ENCODE results near the gene SPAG4.

SPAG4 gene

DNA sequence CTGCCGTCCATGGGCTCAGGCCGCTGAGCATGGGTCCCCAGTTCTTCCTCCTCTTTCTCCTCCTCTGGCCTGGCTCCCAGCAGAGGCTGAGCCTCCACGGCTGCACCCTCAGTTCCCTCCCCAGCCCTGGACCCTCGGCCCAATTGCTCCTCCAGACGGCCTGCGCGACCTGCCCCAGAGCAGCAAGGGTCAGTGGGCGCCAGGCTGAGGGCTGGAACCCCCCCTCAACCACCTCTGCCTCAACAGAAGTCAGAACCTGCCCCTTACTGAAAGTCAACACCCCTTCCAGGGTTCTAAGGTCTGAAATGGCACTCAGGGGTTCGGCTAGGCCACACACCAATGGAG lies 15.9 kb upstream of the SPAG4 start:
- Histone ChIP-seq H3K9me3 (ENCODE audit: control insufficient read depth, insufficient read depth, low read depth, low read length) (no peaks in the 10 kb centered on the region), H3K9ac (ENCODE audit: low read length) (no peak overlapping the region), H3K4me3 (ENCODE audit: low read depth, low read length) (no peak overlapping the region), H3K27ac (ENCODE audit: low read depth, low read length) (no peak overlapping the region), H3K36me3 (ENCODE audit: control insufficient read depth, insufficient read depth, low read length) (no peaks in the 10 kb centered on the region), H3K27me3 (ENCODE audit: control insufficient read depth, insufficient read depth, low read length) (peaks cover 56% of the 10 kb centered on the region), H3K4me1 (ENCODE audit: control insufficient read depth, insufficient read depth, low read length) (peaks cover 7% of the 10 kb centered on the region)

GRCh38 chr20:35600176-35600992 lies 15.2 kb upstream of the SPAG4 start:
- Histone ChIP-seq H3K9ac (ENCODE audit: low read length) (no peak overlapping the region), H3K27me3 (ENCODE audit: control insufficient read depth, insufficient read depth, low read length) (peaks cover 56% of the 10 kb centered on the region)

GRCh38 chr20:35600993-35601973 lies 14.3 kb upstream of the SPAG4 start:
- Histone ChIP-seq H3K9ac (ENCODE audit: low read length) (peak overlapping the region; percentile 30), H3K27me3 (ENCODE audit: control insufficient read depth, insufficient read depth, low read length) (peaks cover 56% of the 10 kb centered on the region), H3K4me3 (ENCODE audit: low read depth, low read length) (peak overlapping the region; percentile 71), H3K36me3 (ENCODE audit: control insufficient read depth, insufficient read depth, low read length) (no peaks in the 10 kb centered on the region), H3K4me1 (ENCODE audit: control insufficient read depth, insufficient read depth, low read length) (peaks cover 7% of the 10 kb centered on the region), H3K9me3 (ENCODE audit: control insufficient read depth, insufficient read depth, low read depth, low read length) (no peaks in the 10 kb centered on the region), H3K27ac (ENCODE audit: low read depth, low read length) (no peak overlapping the region)

More at GRCh38 chr20:35600176-35600992, 15.2 kb upstream of the SPAG4 start:
- H3K4me3 ChIP-seq (ENCODE audit: low read depth, low read length), result peak overlapping the region; percentile 71
- no peaks in the 10 kb centered on the region for H3K9me3 ChIP-seq (ENCODE audit: control insufficient read depth, insufficient read depth, low read depth, low read length)
- no peaks in the 10 kb centered on the region for H3K36me3 ChIP-seq (ENCODE audit: control insufficient read depth, insufficient read depth, low read length)
- no peak overlapping the region for H3K27ac ChIP-seq (ENCODE audit: low read depth, low read length)
- H3K4me1 ChIP-seq (ENCODE audit: control insufficient read depth, insufficient read depth, low read length), result peaks cover 7% of the 10 kb centered on the region

DNA sequence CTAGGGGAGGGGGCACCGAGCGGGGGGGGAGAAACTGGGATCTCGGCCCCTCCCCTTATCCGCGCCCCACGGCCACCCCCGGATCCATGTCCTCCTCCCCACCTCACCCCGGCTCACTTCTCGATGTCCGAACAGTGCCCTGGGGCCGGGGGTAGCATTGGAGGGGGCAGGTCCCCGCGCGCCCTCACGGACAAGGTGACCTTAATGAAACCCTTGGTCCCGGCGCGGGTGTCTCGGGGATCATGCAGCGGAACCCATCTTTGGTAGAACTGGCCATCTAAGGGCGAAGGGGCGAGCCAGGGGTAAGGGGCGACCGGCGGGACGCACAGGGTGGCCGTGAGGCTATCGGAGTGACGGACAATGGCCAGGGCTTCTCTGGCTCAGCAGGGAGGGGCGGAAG lies 13.6 kb upstream of the SPAG4 start:
- peak overlapping the region; percentile 71; the same call in 1 of the 2 replicates for H3K4me3 ChIP-seq (ENCODE audit: low read depth, low read length)
- peaks cover 7% of the 10 kb centered on the region for H3K4me1 ChIP-seq (ENCODE audit: control insufficient read depth, insufficient read depth, low read length)
- H3K36me3 ChIP-seq (ENCODE audit: control insufficient read depth, insufficient read depth, low read length), result no peaks in the 10 kb centered on the region
- no peak overlapping the region for H3K27ac ChIP-seq (ENCODE audit: low read depth, low read length)
- H3K9me3 ChIP-seq (ENCODE audit: control insufficient read depth, insufficient read depth, low read depth, low read length), result no peaks in the 10 kb centered on the region
- H3K9ac ChIP-seq (ENCODE audit: low read length), result no peak overlapping the region
- H3K27me3 ChIP-seq (ENCODE audit: control insufficient read depth, insufficient read depth, low read length), result peaks cover 56% of the 10 kb centered on the region

DNA sequence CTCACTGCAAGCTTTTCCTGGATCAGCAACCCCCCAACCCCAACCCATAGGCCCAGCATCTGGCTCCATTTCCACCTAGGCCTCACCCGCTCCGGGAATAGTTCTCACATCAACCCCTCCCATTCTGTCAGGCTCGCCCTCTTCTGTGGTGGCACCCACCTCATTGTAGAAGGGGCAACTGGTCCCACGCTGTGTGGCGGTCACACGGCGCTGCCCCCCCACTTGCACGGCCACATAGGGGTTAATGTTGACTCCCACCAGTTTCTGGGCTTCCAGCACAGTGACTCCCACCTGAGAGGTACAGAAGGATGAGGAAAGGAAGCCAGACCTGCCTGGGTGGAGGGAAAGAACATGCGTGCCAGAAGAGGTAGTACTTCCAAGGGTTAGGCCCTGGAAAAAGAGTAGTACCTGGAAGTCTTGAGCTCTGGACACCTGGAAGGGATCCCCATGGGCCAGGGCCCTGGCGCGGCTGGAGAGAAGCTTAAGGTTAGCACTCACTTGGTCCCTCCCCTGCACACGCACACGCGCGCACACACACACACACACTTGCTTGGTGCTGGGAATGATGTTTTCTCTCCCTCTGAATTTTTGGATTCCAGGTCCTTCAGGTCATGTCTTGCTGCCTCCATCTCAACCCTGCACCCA lies 12.7 kb upstream of the SPAG4 start:
- Histone ChIP-seq H3K9ac (ENCODE audit: low read length) (no peak overlapping the region), H3K4me3 (ENCODE audit: low read depth, low read length) (no peak overlapping the region), H3K27ac (ENCODE audit: low read depth, low read length) (no peak overlapping the region), H3K4me1 (ENCODE audit: control insufficient read depth, insufficient read depth, low read length) (peaks cover 7% of the 10 kb centered on the region), H3K27me3 (ENCODE audit: control insufficient read depth, insufficient read depth, low read length) (peaks cover 52% of the 10 kb centered on the region), H3K36me3 (ENCODE audit: control insufficient read depth, insufficient read depth, low read length) (no peaks in the 10 kb centered on the region), H3K9me3 (ENCODE audit: control insufficient read depth, insufficient read depth, low read depth, low read length) (no peaks in the 10 kb centered on the region)

DNA sequence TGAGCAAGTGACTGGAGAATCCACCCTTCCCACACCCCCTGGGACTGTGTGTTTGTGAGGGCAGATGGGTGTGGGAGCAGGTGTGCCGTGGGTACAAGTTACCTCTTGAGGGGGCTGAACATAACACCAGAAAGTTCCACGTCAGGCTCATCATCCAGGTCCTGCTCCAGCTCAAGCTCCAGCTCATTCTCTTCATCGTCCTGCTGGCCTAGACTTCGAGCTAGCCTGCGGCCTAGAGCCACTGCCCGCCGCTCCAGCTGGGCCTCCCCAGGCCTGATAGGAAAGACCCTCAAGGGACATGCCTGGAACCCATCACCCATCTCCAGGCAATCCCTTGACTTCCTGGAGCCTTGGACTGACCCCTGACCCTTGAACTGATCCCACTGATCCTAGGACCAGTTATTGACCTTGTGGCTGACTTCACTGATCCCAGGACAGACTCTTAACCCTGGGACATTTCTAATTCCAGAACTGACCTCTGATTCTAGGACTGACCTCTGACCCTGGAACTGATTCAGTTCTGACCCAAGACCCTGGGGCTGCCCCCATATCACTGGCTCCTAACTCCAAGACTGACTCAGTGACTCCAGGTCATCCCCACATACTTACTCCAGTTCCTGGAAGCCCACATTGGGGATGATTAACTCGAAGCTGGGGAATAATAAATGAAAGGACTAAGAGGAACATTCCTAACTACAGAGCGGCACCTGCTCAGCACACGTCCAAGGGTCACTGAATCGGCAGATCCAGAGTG lies 11.8 kb upstream of the SPAG4 start:
- H3K4me3 ChIP-seq (ENCODE audit: low read depth, low read length), result no peak overlapping the region
- H3K4me1 ChIP-seq (ENCODE audit: control insufficient read depth, insufficient read depth, low read length), result peaks cover 7% of the 10 kb centered on the region

DNA sequence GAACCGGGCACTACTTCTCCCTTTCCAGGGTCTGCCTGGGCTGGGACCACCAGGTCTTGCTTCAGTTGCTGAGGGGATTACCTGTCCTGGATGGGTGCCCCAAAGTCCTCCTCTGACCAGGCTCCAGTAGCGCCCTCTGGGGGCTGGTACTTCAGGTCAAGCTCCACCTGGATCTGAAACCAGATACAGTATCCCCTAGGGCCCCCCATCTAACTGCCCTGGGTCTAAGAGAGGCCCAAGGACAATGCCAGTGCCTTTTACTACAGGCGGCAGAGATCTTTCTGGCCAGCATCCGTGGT lies 11.2 kb upstream of the SPAG4 start:
- Histone ChIP-seq H3K9ac (ENCODE audit: low read length) (no peak overlapping the region), H3K36me3 (ENCODE audit: control insufficient read depth, insufficient read depth, low read length) (no peaks in the 10 kb centered on the region), H3K9me3 (ENCODE audit: control insufficient read depth, insufficient read depth, low read depth, low read length) (no peaks in the 10 kb centered on the region), H3K27ac (ENCODE audit: low read depth, low read length) (no peak overlapping the region), H3K4me3 (ENCODE audit: low read depth, low read length) (no peak overlapping the region), H3K4me1 (ENCODE audit: control insufficient read depth, insufficient read depth, low read length) (peaks cover 7% of the 10 kb centered on the region), H3K27me3 (ENCODE audit: control insufficient read depth, insufficient read depth, low read length) (peaks cover 45% of the 10 kb centered on the region)

More for the DNA sequence above, 11.8 kb upstream of the SPAG4 start:
- H3K36me3 ChIP-seq (ENCODE audit: control insufficient read depth, insufficient read depth, low read length), result no peaks in the 10 kb centered on the region
- H3K9me3 ChIP-seq (ENCODE audit: control insufficient read depth, insufficient read depth, low read depth, low read length), result no peaks in the 10 kb centered on the region
- peaks cover 49% of the 10 kb centered on the region for H3K27me3 ChIP-seq (ENCODE audit: control insufficient read depth, insufficient read depth, low read length)
- no peak overlapping the region for H3K27ac ChIP-seq (ENCODE audit: low read depth, low read length)
- H3K9ac ChIP-seq (ENCODE audit: low read length), result no peak overlapping the region

- Histone ChIP-seq H3K27ac (ENCODE audit: low read depth, low read length) (no peak overlapping the region), H3K36me3 (ENCODE audit: control insufficient read depth, insufficient read depth, low read length) (no peaks in the 10 kb centered on the region), H3K4me1 (ENCODE audit: control insufficient read depth, insufficient read depth, low read length) (peaks cover 3% of the 10 kb centered on the region), H3K4me3 (ENCODE audit: low read depth, low read length) (no peak overlapping the region), H3K9ac (ENCODE audit: low read length) (no peak overlapping the region), H3K9me3 (ENCODE audit: control insufficient read depth, insufficient read depth, low read depth, low read length) (no peaks in the 10 kb centered on the region), H3K27me3 (ENCODE audit: control insufficient read depth, insufficient read depth, low read length) (peaks cover 28% of the 10 kb centered on the region)
Observed at GRCh38 chr20:35606127-35606526, 9.5 kb upstream of the SPAG4 start.

DNA sequence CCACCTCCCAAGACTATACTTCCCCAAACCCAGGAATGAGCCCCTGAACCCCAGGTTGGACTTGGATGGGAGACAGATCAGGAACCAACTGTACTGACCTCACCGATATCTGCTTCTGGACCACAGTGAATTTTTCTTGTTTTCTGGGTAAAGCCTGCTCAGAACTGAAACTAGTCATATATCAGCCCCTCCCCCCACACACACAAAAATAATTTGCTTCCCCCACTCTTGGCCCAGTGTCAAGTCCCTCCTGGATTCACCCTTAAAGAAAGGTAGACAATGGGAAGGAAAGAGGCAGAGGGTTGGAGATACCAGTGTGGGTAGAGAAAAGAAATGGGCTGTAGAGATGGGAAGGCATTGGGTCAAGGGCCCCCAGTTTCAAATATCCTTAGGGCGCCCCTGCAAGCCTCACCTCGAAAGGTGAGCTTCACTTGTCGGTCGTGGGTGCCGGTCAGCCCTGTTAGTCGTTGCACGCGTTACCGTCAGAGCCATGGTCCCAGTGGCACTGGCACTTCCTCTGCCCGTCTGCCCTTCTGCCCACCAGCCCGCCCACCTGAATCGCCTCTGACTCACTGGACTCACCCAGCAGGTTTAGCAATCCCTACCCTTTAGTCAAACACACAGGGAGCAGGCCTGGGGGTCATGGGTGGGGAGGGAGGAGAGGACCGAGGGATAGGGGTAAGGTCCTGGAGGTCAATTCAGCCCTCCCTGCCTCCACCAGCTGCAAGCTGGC lies 8.5 kb upstream of the SPAG4 start:
- Histone ChIP-seq H3K27ac (ENCODE audit: low read depth, low read length) (no peak overlapping the region), H3K4me3 (ENCODE audit: low read depth, low read length) (no peak overlapping the region), H3K27me3 (ENCODE audit: control insufficient read depth, insufficient read depth, low read length) (peaks cover 18% of the 10 kb centered on the region), H3K4me1 (ENCODE audit: control insufficient read depth, insufficient read depth, low read length) (no peaks in the 10 kb centered on the region), H3K9me3 (ENCODE audit: control insufficient read depth, insufficient read depth, low read depth, low read length) (no peaks in the 10 kb centered on the region), H3K36me3 (ENCODE audit: control insufficient read depth, insufficient read depth, low read length) (no peaks in the 10 kb centered on the region), H3K9ac (ENCODE audit: low read length) (no peak overlapping the region)

DNA sequence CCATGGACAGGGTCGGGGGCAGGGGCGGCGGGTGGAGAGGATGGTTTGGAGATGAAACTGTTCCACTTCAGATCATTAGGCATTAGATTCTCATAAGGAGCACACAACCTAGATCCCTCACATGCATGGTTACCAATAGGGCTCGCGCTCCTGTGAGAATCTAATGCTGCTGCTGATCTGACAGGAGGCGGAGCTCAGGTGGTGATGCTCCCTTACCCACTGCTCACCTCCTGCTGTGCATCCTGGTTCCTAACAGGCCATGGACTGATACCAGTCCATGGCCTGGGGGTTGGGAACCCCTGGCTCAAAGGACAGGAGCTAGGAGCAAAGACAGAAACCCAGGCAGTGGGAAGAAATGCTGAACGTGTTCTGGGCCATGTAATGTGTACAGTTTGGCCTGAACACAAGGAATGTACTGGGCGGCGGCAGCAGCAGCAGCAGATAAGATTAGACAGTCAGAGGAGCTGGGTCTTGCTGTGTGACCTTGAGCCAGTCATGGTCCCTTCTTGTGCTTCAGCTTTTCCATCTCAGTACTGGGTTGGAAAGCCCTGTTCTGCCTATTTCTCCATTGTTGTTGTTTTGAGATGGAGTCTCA lies 4.7 kb upstream of the SPAG4 start:
- Histone ChIP-seq H3K36me3 (ENCODE audit: control insufficient read depth, insufficient read depth, low read length) (no peaks in the 10 kb centered on the region), H3K27me3 (ENCODE audit: control insufficient read depth, insufficient read depth, low read length) (no peaks in the 10 kb centered on the region), H3K27ac (ENCODE audit: low read depth, low read length) (no peak overlapping the region), H3K9ac (ENCODE audit: low read length) (no peak overlapping the region), H3K4me3 (ENCODE audit: low read depth, low read length) (no peak overlapping the region), H3K4me1 (ENCODE audit: control insufficient read depth, insufficient read depth, low read length) (no peaks in the 10 kb centered on the region), H3K9me3 (ENCODE audit: control insufficient read depth, insufficient read depth, low read depth, low read length) (no peaks in the 10 kb centered on the region)

Data from HUES6 (cell line).